Measurements from ENCODE around the gene ZNF576.

The ZNF576 gene

DNA sequence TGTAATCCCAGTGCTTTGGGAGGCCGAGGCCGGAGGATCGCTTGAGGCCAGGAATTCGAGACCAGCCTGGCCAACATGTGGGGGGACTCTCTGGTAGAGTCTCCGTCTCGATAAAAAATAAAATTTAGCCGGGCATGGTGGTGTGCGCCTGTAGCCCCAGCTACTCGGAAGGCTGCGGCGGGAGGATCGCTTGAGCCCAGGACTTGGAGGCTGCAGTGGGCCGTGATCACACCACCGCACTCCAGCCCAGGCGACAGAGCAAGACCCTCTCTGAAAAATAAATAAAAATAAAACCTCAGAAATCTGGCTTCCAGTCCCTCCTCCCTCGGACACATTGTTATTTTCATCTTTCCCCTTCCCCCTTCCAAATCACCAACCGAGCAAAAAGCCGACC, 793 bp upstream of the ZNF576 start:
- peak; percentile 49 for ATAC-seq
- peak; percentile 95 for TF ChIP-seq ZFP3 (CRISPR knock-in tag; IDR thresholded peaks at IDR 0.05)
- no peak for TF ChIP-seq GLIS3 (CRISPR knock-in tag; IDR thresholded peaks at IDR 0.05)

DNA sequence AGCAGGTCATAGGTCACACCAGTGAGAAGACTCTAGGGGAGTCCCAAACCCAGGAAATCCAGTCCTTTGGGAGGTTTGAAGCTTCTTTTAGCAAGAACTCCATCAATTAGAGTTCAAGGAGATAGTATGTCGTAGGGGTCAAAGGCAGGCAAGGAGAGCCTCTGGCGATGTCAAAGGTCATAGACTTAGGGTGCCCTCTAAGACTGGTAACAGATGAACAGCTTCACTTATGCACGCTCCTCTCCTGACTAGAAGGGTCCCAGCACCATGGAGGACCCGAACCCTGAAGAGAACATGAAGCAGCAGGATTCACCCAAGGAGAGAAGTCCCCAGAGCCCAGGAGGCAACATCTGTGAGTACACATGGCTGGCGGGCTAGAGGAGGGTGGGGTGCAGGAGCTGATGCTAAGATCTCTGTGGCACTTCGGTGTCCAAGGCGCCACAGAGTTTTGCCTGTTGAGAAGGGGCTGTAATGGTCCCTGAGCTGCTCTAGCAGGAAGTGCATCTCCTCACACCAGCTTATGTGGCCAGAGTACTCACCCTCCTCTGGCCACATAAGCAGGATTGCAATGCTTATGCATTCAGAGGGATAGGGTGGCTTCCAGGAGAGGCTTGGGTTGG, 557 bp downstream of the ZNF576 start:
- TF ChIP-seq ZFP30 (CRISPR knock-in tag; IDR thresholded peaks at IDR 0.05): no peak
- TF ChIP-seq TSHZ2 (CRISPR knock-in tag; IDR thresholded peaks at IDR 0.05): no peak
- no peak for TF ChIP-seq TOX (CRISPR knock-in tag; IDR thresholded peaks at IDR 0.05; ENCODE audit: borderline replicate concordance)
- no peak for TF ChIP-seq ZC3H10 (CRISPR knock-in tag; IDR thresholded peaks at IDR 0.05)
- TF ChIP-seq ZFP3 (CRISPR knock-in tag; IDR thresholded peaks at IDR 0.05): no peak
- TF ChIP-seq, protein P1, sequence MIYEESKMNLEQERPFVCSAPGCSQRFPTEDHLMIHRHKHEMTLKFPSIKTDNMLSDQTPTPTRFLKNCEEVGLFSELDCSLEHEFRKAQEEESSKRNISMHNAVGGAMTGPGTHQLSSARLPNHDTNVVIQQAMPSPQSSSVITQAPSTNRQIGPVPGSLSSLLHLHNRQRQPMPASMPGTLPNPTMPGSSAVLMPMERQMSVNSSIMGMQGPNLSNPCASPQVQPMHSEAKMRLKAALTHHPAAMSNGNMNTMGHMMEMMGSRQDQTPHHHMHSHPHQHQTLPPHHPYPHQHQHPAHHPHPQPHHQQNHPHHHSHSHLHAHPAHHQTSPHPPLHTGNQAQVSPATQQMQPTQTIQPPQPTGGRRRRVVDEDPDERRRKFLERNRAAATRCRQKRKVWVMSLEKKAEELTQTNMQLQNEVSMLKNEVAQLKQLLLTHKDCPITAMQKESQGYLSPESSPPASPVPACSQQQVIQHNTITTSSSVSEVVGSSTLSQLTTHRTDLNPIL (CRISPR knock-in tag; IDR thresholded peaks at IDR 0.05; ENCODE audit: low read depth): no peak
- TF ChIP-seq, protein P2, sequence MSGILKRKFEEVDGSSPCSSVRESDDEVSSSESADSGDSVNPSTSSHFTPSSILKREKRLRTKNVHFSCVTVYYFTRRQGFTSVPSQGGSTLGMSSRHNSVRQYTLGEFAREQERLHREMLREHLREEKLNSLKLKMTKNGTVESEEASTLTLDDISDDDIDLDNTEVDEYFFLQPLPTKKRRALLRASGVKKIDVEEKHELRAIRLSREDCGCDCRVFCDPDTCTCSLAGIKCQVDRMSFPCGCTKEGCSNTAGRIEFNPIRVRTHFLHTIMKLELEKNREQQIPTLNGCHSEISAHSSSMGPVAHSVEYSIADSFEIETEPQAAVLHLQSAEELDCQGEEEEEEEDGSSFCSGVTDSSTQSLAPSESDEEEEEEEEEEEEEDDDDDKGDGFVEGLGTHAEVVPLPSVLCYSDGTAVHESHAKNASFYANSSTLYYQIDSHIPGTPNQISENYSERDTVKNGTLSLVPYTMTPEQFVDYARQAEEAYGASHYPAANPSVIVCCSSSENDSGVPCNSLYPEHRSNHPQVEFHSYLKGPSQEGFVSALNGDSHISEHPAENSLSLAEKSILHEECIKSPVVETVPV (CRISPR knock-in tag; IDR thresholded peaks at IDR 0.05): no peak
- TF ChIP-seq POU6F1 (CRISPR knock-in tag; IDR thresholded peaks at IDR 0.05; ENCODE audit: borderline replicate concordance, low read depth): no peak
- no peak for ATAC-seq

- ATAC-seq: no peak
- no peak for TF ChIP-seq TOX (CRISPR knock-in tag; IDR thresholded peaks at IDR 0.05; ENCODE audit: borderline replicate concordance)
- TF ChIP-seq TSHZ2 (CRISPR knock-in tag; IDR thresholded peaks at IDR 0.05): no peak
- no peak for TF ChIP-seq ZFP3 (CRISPR knock-in tag; IDR thresholded peaks at IDR 0.05)
- no peak for TF ChIP-seq CSDC2 (CRISPR knock-in tag; IDR thresholded peaks at IDR 0.05)
- no peak for TF ChIP-seq SNAI2 (CRISPR knock-in tag; IDR thresholded peaks at IDR 0.05)
Observed at GRCh38 chr19:43597876-43598275, 1.5 kb downstream of the ZNF576 start.

GRCh38 chr19:43598445-43599240, 2.2 kb downstream of the ZNF576 start:
- TF ChIP-seq PPARA (CRISPR knock-in tag; IDR thresholded peaks at IDR 0.05; ENCODE audit: borderline replicate concordance) (no peak), POU6F1 (CRISPR knock-in tag; IDR thresholded peaks at IDR 0.05; ENCODE audit: borderline replicate concordance, low read depth) (no peak), ZFP3 (CRISPR knock-in tag; IDR thresholded peaks at IDR 0.05) (no peak), GLIS3 (CRISPR knock-in tag; IDR thresholded peaks at IDR 0.05) (no peak), ISL1 (CRISPR knock-in tag; IDR thresholded peaks at IDR 0.05) (no peak)
- TF ChIP-seq, protein P3, sequence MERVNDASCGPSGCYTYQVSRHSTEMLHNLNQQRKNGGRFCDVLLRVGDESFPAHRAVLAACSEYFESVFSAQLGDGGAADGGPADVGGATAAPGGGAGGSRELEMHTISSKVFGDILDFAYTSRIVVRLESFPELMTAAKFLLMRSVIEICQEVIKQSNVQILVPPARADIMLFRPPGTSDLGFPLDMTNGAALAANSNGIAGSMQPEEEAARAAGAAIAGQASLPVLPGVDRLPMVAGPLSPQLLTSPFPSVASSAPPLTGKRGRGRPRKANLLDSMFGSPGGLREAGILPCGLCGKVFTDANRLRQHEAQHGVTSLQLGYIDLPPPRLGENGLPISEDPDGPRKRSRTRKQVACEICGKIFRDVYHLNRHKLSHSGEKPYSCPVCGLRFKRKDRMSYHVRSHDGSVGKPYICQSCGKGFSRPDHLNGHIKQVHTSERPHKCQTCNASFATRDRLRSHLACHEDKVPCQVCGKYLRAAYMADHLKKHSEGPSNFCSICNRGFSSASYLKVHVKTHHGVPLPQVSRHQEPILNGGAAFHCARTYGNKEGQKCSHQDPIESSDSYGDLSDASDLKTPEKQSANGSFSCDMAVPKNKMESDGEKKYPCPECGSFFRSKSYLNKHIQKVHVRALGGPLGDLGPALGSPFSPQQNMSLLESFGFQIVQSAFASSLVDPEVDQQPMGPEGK (CRISPR knock-in tag; IDR thresholded peaks at IDR 0.05; ENCODE audit: borderline replicate concordance): no peak
- ATAC-seq: no peak
